Measurements from ENCODE around the gene POU2AF1.

Gene POU2AF1

DNA sequence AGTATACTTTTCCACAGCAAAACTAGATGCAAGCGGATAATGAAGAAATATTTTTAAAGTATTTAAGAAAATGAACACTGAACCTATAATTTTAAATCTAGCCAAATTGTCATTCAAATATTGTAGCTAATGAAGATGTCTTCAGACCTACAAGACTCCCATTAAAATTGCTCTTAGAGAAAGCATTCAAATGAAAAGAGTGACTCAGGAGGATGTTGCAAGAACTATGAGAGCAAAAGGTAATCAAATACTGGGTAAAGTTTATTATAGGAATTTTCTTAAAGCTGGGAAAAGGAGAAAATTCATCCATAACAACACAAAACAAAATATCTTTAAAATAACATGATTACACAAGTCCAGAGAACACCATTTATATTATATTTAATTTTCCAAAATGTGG is 5.4 kb upstream of the POU2AF1 start:
- no peak for DNase-seq (ENCODE audit: low spot score)

DNA sequence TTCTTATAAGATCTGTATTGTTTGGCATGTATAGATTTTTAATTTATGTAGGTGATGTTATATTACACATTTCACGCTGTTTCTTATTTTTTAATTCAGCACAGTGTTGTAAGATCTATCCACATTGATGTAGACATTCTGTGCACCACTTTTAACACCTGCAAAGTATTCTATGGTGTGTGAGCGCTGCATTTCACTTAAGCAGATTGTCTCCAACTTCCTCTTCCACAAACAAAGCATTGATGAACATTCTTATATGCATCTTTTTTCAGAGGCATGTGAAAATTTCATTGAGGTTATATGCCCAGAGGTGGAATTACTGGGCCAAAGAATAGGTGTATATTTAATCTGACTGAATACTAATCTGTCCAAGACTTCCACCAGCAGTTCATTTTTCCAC is 3.4 kb upstream of the POU2AF1 start:
- no peak for DNase-seq (ENCODE audit: low spot score)

DNA sequence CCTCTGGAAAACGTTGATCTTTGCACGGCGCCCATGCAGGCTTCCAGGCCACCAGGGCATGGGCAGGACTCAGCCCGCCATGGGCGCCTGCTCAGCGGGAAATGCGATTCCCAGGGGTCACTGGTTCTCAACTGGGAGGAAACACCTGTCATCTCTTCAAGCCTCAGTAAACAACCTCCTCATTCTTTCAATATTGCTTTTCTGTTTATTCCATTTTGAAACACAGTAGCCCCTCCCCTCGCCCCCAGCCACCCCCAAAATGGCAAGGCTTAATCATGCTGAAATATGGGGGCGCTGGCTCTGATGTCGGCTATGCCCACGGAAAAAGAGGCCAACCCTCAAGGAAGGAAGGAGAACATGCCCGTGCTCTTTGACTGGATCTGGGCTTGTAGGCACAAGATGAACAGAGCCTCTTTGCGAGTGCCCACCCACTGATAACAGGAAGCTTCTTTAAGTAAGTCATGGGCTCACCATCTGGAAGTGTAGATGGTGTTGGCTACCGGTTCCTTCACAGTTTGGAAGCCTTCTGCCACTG is 594 bp upstream of the POU2AF1 start:
- DNase-seq (ENCODE audit: low spot score), result no peak

DNA sequence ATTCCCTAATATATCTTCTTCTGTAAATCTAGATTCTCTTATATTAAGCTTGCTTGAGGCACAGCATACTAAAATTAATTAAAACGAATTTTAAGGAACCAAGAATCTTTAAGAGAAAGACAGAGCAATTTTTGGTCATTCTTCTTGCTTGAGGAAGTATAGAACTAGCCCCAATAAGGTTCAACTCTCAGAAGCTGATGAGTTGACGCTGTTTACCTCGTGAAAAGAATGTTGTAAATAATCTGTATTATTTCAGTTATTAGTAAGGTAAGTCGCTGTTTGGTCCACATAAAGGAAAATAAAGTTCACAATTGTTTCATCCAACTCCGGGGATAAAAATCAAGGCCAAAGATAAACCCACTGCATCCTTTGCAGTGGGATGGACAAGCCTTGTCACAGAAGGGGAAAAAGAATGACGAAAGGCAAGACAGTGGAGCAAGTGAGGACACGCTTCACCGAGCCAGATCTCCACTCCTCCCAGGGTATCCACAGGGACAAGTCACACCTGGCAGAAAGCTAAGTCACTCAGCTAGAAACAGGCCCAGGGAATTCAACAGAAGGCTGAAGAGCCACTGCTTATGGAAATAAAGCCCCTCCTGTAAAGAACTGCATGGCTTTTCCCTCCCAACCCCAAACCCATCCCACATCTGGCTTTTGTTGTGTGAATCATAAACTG is 752 bp downstream of the POU2AF1 start:
- DNase-seq (ENCODE audit: low spot score), result no peak

DNA sequence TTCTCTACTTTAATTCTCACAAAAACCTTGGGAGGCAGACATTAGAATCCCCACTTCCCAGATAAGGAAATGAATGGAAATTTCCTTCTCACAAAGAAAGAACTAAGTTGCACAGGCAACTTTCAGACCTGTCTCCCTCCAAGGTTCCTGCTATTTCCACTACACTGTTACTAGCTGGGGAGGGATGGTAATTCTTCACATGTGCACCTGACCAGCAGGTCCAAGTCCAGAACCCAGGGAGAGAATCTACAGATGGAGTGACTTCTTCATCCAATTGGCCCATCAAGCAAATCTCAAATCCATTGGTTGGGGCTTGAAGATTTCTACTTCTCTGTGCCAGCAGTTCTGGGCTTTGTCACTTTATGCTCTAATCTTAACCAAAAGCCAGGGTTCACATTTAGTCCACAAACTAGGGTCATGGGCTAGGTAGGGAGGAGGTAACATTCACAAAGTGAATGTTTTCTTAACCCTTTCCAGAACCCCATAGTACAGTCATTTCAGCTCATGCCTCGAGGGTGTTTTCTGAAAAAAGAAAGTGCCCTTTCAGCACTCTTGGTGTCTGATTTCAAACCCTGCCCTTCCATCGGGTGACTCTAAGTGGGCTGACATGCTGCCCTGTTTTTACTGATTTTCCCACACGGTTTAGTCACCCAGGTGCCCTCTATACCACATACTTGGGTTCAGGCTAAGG is 2.7 kb downstream of the POU2AF1 start:
- DNase-seq (ENCODE audit: low spot score), result peak; percentile 65

DNA sequence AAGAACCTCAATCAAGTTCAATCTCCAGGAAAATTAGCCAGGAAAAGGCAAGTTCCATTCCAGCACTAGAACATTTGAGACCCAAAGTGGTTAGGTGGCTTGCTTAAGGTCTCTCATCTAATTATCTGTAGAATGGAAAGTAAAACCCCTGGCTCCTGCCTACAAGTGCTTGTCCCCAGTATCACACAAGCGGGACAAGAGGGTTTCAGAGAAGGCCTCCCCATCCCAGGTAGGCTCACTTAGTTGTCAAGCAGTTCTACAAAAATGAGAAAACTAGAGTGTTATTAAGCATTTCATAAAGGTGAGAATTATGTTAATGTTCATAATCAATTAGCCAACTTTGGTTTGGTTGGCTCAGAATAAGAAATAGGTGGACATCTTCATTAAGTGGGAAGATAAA is 5.5 kb downstream of the POU2AF1 start:
- DNase-seq (ENCODE audit: low spot score), result no peak

DNA sequence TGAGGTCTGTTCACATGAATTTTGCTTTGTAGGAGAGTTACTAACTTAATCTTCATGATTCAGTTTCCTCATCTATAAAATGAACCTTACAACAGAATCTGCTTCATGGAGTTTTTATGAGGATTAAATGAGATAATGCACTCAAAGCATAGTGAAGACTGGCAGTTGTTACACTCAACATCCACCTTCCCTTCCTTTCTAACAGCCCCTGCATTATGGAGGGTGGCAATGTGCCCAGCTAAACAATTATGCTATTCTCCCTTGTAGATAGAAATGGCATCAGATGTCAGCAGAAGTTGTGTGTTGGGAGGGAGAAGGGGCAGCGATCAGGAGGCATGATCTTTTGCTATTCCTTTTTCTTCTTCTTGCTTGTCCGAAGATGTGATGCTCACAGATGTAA is 6.5 kb downstream of the POU2AF1 start:
- no peak for DNase-seq (ENCODE audit: low spot score)

DNA sequence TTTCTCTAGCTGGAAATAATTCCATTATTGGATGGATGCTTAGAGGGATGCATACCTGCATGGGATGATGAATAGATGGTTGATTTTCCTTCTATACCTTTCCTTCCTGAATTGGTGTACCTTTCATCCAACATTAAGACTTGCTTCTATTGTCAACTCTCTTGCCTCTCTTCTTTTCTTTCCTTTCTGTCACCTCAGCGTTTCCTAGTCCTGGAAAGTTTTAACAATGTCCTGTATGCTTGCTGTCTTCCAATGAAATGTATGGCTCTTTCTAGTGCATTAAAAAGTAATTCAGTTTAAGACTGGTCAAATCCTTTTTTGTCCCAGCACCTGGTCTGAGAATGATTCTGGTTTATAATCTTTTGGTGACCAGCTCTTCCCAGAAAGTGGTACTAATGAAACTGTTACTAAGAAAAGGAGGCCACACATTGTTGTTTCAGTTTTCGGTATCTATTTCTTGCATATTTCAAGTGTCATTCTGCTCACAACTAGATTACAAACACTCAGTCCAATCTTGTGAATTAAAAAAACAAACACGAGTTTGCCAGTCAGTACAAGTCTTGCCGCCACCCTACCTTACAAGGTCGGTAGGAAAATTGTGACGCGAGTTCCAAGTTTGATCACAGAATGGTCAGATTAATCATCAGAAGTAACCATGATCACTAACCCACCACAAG is 8.0 kb downstream of the POU2AF1 start:
- peak; percentile 60 for DNase-seq (ENCODE audit: low spot score)

DNA sequence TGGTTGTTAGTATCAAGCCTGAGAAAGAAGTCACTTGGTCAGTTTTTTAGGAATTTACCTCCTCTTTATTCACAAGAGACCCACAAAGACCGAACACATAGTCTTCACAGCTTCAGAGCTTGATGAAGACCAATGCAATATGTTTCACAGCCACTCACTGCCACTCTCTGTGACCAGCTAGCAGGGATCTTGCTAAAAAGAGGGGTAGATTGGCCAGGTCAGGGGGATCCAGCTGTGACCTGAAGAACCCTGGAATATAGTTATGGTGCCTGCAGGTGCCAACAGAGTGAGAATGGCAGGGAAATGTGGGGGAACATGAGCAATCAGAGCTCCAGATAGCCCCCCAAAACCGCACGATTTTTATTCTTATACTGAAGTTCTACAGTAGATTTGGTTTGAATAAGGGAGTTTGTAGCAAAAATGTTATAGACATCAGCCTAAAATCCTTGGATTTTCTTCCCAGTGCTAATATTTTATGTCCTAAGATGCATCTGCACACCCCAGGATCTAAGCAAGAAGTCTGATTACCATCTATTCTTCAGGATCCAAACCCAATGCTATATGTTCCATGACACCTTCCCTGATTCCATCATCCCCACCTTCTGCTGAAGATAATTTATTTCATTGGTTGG is 8.7 kb downstream of the POU2AF1 start:
- DNase-seq (ENCODE audit: low spot score), result no peak

DNA sequence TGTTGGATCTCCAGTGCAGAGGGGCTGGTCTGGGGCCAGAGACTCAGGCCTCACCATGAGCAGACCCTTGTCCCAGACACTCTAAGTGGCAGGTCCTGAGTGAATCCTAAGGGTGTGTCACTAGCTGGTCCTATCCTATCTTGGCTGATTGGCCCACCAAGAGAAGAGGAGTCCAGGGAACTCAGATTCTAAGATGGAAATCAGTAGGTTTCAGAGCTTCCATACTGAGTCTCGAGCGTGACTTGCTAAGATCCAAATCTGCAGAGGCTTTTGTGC is 10.9 kb downstream of the POU2AF1 start:
- no peak for DNase-seq (ENCODE audit: low spot score)

DNA sequence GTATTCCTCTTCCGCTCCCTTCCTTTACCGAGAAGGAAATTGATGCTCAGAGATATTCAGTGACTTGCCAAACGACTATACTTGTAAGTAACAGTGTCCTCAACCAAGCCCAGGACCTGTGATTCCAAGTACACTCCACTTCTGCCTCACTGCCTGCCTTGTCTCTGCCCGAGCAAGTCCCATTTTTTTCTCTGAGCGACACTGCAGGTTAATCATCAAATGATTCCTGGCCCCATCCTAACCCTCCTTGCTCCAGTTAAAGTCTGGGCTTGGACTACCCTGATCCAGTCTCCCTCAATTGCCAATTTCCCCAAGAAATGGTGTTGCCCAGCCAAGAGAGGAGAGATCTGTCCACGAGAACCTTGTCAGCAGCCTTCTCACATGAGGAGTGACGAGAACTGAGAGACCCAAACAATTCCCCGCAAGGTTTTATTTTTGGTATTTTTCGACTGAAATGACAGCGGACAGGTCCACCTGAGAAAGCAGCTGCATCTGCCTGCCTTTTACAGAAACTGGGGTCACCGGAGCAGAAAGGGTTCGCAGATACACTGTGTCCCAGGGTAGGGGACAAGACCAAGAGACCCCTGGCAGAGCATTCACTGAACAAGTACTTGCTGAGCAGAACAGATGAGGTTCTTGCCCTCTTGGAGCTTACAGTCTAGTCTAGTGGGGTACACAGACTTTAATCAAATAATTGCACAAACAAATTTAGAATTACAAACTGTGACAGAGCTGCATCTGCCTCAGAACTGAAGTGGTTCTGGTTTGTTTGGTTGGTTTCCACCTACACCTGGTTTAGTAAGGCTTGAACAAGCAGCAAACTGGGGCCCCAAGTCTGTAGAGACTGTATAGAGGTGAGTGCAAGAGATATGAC is 11.4 kb downstream of the POU2AF1 start:
- no peak for DNase-seq (ENCODE audit: low spot score)

DNA sequence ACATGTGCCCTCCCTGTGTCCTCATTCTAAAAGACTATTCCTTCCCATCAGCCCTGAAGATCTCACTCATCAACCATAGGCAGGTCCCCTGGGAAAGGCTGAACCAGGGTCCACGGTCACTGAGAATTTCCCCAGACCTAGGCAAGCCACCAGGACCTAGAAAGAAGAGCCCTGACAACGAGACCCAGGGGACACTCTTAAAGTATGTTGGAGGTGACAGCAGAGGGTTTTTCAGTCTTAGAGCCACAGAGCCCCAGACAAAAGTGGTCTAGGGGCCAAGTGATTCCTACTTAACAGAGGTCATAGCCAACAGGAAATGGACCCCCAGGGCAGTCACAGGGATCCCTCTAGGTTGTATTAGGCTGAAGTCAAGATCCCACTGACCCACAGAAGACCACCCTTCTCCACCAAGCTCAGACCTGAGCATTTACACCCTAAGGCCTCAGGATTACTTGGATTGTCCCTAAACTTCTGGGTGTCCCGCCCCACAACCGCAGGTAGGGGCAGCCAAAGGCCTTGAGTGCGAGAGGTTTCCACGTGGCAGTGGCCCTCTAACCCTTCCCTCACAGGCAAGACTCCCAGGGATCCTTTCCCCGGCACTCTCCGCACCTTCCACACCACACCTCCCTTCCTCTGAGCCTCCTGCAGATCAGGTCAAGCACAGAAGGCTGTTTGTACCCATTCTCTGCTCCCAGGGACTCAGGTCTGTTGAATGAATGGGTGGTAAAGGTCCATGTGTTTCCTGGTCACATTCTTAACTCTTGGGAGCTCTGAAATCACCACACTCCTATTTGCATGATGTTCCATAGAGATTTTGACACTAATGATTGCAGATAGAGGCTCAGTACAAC is 12.3 kb downstream of the POU2AF1 start:
- no peak for DNase-seq (ENCODE audit: low spot score)

DNA sequence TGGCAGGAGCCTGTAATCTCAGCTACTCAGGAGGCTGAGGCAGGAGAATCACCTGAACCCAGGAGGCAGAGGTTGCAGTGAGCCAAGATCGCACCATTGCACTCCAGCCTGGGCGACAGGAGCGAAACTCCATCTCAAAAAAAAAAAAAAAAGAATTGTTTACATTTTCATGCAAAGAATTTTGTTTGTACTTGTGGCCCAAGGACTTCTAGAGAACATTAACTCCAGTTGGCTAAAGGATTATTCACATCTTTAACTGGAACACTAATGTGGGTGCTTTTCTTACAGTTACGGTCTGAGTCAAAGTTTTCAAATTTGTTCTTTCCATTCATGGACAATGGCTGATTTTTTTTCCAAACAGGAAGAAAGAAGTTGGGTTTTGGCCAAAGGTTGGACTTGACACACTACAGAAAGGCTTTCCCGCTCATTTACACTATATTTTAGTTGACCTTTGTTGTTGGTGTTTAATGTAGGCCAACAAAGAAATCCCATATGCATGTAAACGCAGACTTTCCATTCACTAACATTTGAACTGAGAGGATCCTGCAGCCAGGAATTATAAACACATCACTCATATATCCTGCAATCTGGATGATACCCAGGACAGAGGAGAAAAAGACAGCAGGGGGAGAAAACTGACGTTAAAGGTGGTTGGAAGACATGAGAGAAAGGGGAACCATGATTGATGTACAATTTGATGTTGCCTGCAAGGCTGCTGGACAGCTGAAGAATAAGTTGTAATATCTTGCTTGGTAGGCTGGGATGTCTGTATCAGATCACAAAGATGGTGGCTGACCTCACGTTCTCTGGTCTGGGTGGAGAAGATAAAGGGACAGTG is 13.1 kb downstream of the POU2AF1 start:
- DNase-seq (ENCODE audit: low spot score), result no peak

DNA sequence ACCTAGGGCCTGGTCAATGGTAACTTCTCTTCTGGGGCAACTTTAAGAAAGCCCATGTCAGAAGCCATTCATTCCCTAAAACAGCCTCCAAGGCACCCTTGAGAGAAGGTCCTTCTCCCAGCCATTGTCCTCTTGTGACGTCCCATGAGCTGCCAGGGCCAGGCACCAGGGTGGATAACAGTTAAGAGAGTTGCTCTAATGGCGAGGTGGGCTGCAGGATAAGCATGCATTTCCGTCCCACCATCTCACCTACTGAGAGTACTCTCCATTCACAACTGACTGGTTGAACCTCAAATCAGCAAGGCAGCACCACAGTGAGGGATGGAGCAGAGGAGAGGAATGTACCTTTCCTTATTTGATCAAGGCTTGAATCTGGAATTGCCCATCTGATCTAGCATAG is 14.6 kb downstream of the POU2AF1 start:
- no peak for DNase-seq (ENCODE audit: low spot score)

DNA sequence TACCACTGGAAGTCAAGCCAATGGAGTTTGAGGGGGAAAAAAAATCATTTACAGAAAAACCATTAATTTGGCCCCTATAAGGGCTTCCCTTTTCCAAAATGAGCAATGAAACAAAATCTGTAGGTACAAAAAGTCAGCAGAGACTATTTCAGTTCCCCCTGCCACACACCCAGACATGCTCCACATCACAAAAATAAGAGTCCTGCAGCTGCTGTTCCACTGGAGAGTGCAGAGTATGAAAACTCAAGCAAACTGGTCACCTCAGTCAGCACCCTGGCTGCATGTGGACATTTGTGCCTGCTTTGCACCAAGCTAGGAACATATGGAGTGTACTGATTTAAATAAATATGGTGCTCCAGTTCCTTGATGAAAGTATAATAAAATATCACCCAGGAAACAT is 15.1 kb downstream of the POU2AF1 start:
- DNase-seq (ENCODE audit: low spot score), result no peak

DNA sequence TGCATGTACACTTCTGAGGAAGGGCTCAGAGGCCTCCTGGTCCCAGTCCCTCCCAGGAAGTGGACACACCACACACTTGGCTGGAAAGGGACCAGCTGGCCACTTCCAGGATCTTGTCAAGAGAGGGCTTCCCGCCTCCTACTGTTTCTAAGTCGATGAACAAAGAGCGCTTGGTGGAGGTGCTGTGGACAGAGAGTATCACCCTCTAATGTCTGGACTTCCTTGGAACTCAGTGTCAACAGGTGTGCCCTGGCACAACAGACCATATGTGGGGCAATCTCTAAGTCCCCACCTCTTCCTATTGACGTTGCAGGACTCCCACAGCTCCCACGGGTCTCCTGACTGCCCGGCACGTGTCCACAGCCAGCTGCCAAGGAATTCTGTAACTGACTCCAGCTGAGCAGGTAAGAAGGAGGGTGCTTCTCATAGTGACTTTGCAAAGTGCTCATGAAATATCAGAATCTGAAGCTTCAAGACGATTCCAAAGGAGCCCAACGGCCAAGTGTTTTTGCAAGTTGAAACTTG is 16.1 kb downstream of the POU2AF1 start:
- DNase-seq (ENCODE audit: low spot score), result no peak

DNA sequence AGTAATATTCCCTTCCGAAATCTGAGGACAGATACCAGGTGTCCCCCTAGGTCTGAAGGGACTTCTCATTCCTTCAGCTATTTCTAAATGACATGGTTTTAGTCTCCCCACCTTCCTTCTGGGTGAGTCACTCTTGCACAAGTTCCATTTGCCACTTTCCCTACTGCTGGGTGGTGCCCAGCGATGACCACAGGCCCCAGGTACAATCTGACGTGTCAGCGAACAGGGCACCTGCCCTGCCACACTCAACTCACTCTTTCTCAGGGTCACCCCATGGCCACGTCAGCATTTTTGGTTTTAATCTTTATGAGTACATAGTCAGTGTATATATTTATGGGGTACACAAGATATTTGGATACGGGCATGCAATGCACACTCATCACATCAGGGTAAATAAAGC is 17.2 kb downstream of the POU2AF1 start:
- DNase-seq (ENCODE audit: low spot score), result no peak

DNA sequence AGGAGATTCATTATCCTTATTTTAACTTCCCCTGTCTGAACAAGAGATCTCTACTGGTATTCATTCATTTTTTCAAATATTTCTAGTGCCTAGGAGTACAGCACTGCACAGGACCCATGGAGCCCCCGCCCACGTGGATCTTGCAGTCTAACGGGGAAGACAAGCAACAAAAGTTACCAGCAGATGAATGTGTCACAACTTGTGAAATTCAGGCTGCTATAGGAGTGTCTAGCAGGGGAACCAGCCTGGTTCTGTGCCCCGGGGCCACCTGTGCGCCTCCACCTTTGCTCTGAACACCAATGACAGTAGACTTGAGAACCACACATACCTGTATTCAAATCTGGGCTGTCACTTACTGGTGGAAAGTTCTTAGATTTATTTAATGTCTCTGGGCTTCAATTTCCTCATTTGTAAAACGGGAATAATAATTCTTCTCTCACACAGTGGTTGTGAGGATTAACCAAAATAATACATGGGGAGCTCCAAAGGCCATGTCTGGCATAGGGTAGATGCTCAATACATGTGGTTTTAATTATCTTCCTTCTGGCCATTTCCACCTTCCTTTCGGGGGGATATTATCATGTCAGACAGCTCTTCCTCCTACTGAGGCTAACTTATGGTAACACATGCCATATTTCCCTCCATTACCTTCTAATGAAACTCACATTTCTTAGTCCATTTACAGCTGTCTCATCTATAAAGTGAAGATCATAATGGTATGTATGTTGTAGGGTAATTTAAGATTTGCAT is 17.8 kb downstream of the POU2AF1 start:
- no peak for DNase-seq (ENCODE audit: low spot score)

All from activated CD4-positive, alpha-beta T cell treated with anti-CD3 and anti-CD28 coated beads, Interleukin-2, Interleukin-4, amounts not matched to agents 100 ng/mL and 50 ng/mL, durations not matched to agents 16 hours and 8 hours (primary cell).